HEK293T (cell line): ENCODE measurements around the gene CTIF.
A peak's percentile ranks its signal among the peaks of the same experiment; 100 is the strongest.

Experiments used
- CTCF ChIA-PET: fragments of 350-600 bp; formaldehyde crosslinking; extraction: SDS; loops from one replicate; lab custom pipeline; 2021; ENCODE audit warnings: antibody characterized with exemption, inconsistent platforms; lab: Yijun Ruan, JAX
- POLR2A ChIA-PET: fragments of 350-600 bp; formaldehyde crosslinking; extraction: SDS; loops from one replicate; lab custom pipeline; 2020; ENCODE audit warnings: antibody characterized with exemption, inconsistent platforms; lab: Yijun Ruan, JAX
- DNase-seq: peaks from one replicate; pipeline ENCODE4 v3.0.0; 2012; ENCODE audit warnings: mixed read lengths; ENCODE audit errors: extremely low spot score
- ARNT ChIP-seq: fragments of 450-650 bp; IDR thresholded peaks from 2 replicates; pipeline ENCODE4 v1.6.1; 2017; ENCODE audit warnings: mild to moderate bottlenecking
- BHLHE40 ChIP-seq: fragments of 450-650 bp; IDR thresholded peaks from 2 replicates; pipeline ENCODE4 v1.6.1; 2016; ENCODE audit warnings: mild to moderate bottlenecking, moderate library complexity, borderline replicate concordance
- CTBP1 ChIP-seq: fragments of 450-650 bp; IDR thresholded peaks from 2 replicates; pipeline ENCODE4 v1.6.1; 2016; ENCODE audit warnings: borderline replicate concordance
- ELF4 ChIP-seq: fragments of 450-650 bp; IDR thresholded peaks from 2 replicates; pipeline ENCODE4 v1.6.1; 2017; ENCODE audit warnings: antibody characterized with exemption
- FOXA1 ChIP-seq: fragments of 450-650 bp; IDR thresholded peaks from 2 replicates; pipeline ENCODE4 v1.6.1; 2016; ENCODE audit warnings: mild to moderate bottlenecking
- FOXK2 ChIP-seq: fragments of 450-650 bp; IDR thresholded peaks from 2 replicates; pipeline ENCODE4 v1.6.1; 2016; ENCODE audit warnings: mild to moderate bottlenecking
- FOXM1 ChIP-seq: fragments of 450-650 bp; IDR thresholded peaks from 2 replicates; pipeline ENCODE4 v1.6.1; 2017; ENCODE audit warnings: mild to moderate bottlenecking, borderline replicate concordance
- HDGF ChIP-seq: fragments of 450-650 bp; IDR thresholded peaks from 2 replicates; pipeline ENCODE4 v1.6.1; 2017; ENCODE audit warnings: antibody characterized with exemption, borderline replicate concordance
- L3MBTL2 ChIP-seq: fragments of 450-650 bp; conservative IDR thresholded peaks from 2 replicates; pipeline ENCODE4 v1.6.1; 2016; ENCODE audit warnings: mild to moderate bottlenecking
- LEF1 ChIP-seq: fragments of 450-650 bp; IDR thresholded peaks from 2 replicates; pipeline ENCODE4 v1.6.1; 2017; ENCODE audit warnings: mild to moderate bottlenecking, borderline replicate concordance
- NFRKB ChIP-seq: fragments of 450-650 bp; IDR thresholded peaks from 2 replicates; pipeline ENCODE4 v1.6.1; 2016; ENCODE audit warnings: mild to moderate bottlenecking, moderate library complexity
- PKNOX1 ChIP-seq: fragments of 450-650 bp; IDR thresholded peaks from 2 replicates; pipeline ENCODE4 v1.6.1; 2016
- SP1 ChIP-seq: fragments of 450-650 bp; IDR thresholded peaks from 2 replicates; pipeline ENCODE4 v1.6.1; 2017
- SUZ12 ChIP-seq: fragments of 450-650 bp; IDR thresholded peaks from 2 replicates; pipeline ENCODE4 v1.6.1; 2016; ENCODE audit warnings: mild to moderate bottlenecking
- TARDBP ChIP-seq: fragments of 450-650 bp; IDR thresholded peaks from 2 replicates; pipeline ENCODE4 v1.6.1; 2016
- ZNF384 ChIP-seq: fragments of 450-650 bp; IDR thresholded peaks from 2 replicates; pipeline ENCODE4 v1.6.1; 2016

The CTIF gene

GRCh38 chr18:48773821-48774220 lies 235.0 kb downstream of the CTIF start:
- CTCF ChIA-PET = no interaction called here
- no peak for DNase-seq
- TF ChIP-seq ZNF384 (no peak), FOXM1 (no peak), L3MBTL2 (no peak), FOXA1 (no peak), PKNOX1 (no peak), FOXK2 (no peak), SP1 (no peak), ELF4 (no peak), SUZ12 (no peak), NFRKB (no peak), LEF1 (no peak)
- POLR2A ChIA-PET = no interaction called here

- CTCF ChIA-PET = no interaction called here
- no peak for DNase-seq
- TF ChIP-seq L3MBTL2 (no peak), LEF1 (no peak), SUZ12 (no peak), SP1 (no peak)
- POLR2A ChIA-PET = no interaction called here
These were observed 236.1 kb downstream of the CTIF start for GRCh38 chr18:48774941-48775340.

- no peak for TF ChIP-seq SUZ12
- no peak for TF ChIP-seq ELF4
- TF ChIP-seq ARNT = no peak
- TF ChIP-seq PKNOX1 = no peak
- TF ChIP-seq ZNF384 = no peak
- TF ChIP-seq NFRKB = no peak
- TF ChIP-seq CTBP1 = no peak
- no peak for TF ChIP-seq FOXA1
- POLR2A ChIA-PET = no interaction called here
- DNase-seq = no peak
- CTCF ChIA-PET = no interaction called here
These were observed 236.7 kb downstream of the CTIF start for GRCh38 chr18:48775372-48776155.

GRCh38 chr18:48776156-48776555 lies 237.3 kb downstream of the CTIF start:
- TF ChIP-seq PKNOX1 (no peak), NFRKB (no peak), HDGF (no peak), SUZ12 (no peak)
- CTCF ChIA-PET = interaction anchor here (0.6 to 1.0 kb wide), 4 partner anchors 17 to 674 kb away, joined by 3 to 7 read pairs (median 4); no protein-coding TSS in a partner anchor
- POLR2A ChIA-PET = no interaction called here
- DNase-seq = no peak

- CTCF ChIA-PET = interaction anchor here (0.6 to 1.0 kb wide), 4 partner anchors 17 to 674 kb away, joined by 3 to 7 read pairs (median 4); no protein-coding TSS in a partner anchor
- POLR2A ChIA-PET = no interaction called here
- no peak for TF ChIP-seq BHLHE40
- no peak for TF ChIP-seq NFRKB
- no peak for TF ChIP-seq ZNF384
- no peak for TF ChIP-seq HDGF
- TF ChIP-seq CTBP1 = no peak
- no peak for TF ChIP-seq ELF4
- TF ChIP-seq SP1 = no peak
- no peak for TF ChIP-seq FOXK2
- no peak for TF ChIP-seq LEF1
- TF ChIP-seq ARNT = no peak
- TF ChIP-seq FOXM1 = no peak
- no peak for TF ChIP-seq PKNOX1
- no peak for TF ChIP-seq FOXA1
- no peak for TF ChIP-seq L3MBTL2
- TF ChIP-seq TARDBP = no peak
- TF ChIP-seq SUZ12 = no peak
- no peak for DNase-seq
These were observed 237.8 kb downstream of the CTIF start for GRCh38 chr18:48776641-48777025.

GRCh38 chr18:48777026-48777743 lies 238.4 kb downstream of the CTIF start:
- DNase-seq = peak; percentile 77
- no peak for TF ChIP-seq BHLHE40
- no peak for TF ChIP-seq LEF1
- no peak for TF ChIP-seq NFRKB
- no peak for TF ChIP-seq FOXA1
- TF ChIP-seq SUZ12 = no peak
- TF ChIP-seq PKNOX1 = no peak
- no peak for TF ChIP-seq FOXK2
- TF ChIP-seq FOXM1 = no peak
- TF ChIP-seq ARNT = no peak
- no peak for TF ChIP-seq L3MBTL2
- TF ChIP-seq ZNF384 = no peak
- no peak for TF ChIP-seq ELF4
- TF ChIP-seq HDGF = no peak
- no peak for TF ChIP-seq TARDBP
- TF ChIP-seq SP1 = no peak
- no peak for TF ChIP-seq CTBP1
- ChIA-PET POLR2A (no interaction called here), CTCF (interaction anchor here (0.6 to 1.0 kb wide), 5 partner anchors 16 to 675 kb away, joined by 3 to 7 read pairs (median 4); no protein-coding TSS in a partner anchor)
